Activated naive CD4-positive, alpha-beta T cell treated with anti-CD3 and anti-CD28 coated beads for 36 hours (primary cell): Measurements from ENCODE around the gene KRT83. TPM values are rescaled to one million over a fixed set of nuclear protein-coding genes. Genes with fewer than 3 reads are reported as not detected.
"Not testable (repeated sequence)": the region's sequence is repeated elsewhere in the genome, so short reads cannot be mapped to it uniquely, and the experiment has no call there.

Experiments used
- CTCF ChIA-PET: fragments of 350-600 bp; sonication (Branson Sonifier 250); formaldehyde crosslinking; loops from one replicate; lab custom pipeline; 2021; ENCODE audit warnings: antibody characterized with exemption; lab: Charles Lee
- DNase-seq: peaks from one replicate; pipeline ENCODE4 v3.0.0-alpha.2; 2020
- H3K27ac Mint-ChIP-seq: one replicate; pipeline ENCODE4 v1.8.0; 2021; ENCODE audit warnings: mild to moderate bottlenecking, mixed read lengths
- H3K27me3 Mint-ChIP-seq: one replicate; pipeline ENCODE4 v1.8.0; 2021; ENCODE audit warnings: low read depth, mixed read lengths
- H3K36me3 Mint-ChIP-seq: one replicate; pipeline ENCODE4 v1.8.0; 2021; ENCODE audit warnings: low read depth, mixed read lengths
- H3K4me1 Mint-ChIP-seq: one replicate; pipeline ENCODE4 v1.8.0; 2021; ENCODE audit warnings: low read depth, mixed read lengths
- H3K4me3 Mint-ChIP-seq: one replicate; pipeline ENCODE4 v1.8.0; 2021; ENCODE audit warnings: mild to moderate bottlenecking, moderate library complexity, mixed read lengths
- H3K9me3 Mint-ChIP-seq: one replicate; pipeline ENCODE4 v1.8.0; 2021; ENCODE audit warnings: mixed read lengths
- intact Hi-C: fragments of 100-400 bp; cut with micrococcal nuclease; formaldehyde crosslinking; loops from one replicate; pipeline ENCODE4 v1.15.1; 2023
- total RNA-seq, 2 experiments: library from RNA; stranded (reverse); gene quantifications; one replicate each; pipeline ENCODE4 v1.2.3, GENCODE V29; 2021

The KRT83 gene
- total RNA-seq, 2 experiments from 2014 or later, result not detected

GRCh38 chr12:52287816-52288805 lies 33.1 kb downstream of the KRT83 start:
- H3K4me3 Mint-ChIP-seq, H3K27me3 Mint-ChIP-seq, H3K36me3 Mint-ChIP-seq, H3K27ac Mint-ChIP-seq, H3K9me3 Mint-ChIP-seq, H3K4me1 Mint-ChIP-seq, intact Hi-C loops, DNase-seq, CTCF ChIA-PET: not testable (repeated sequence)

GRCh38 chr12:52286857-52287785 lies 34.1 kb downstream of the KRT83 start:
- CTCF ChIA-PET, result interaction anchor here (1.2 to 2.2 kb wide), 3 partner anchors 9 to 40 kb away, joined by 3 to 5 read pairs (median 4); no protein-coding TSS in a partner anchor
- H3K4me1 Mint-ChIP-seq, H3K36me3 Mint-ChIP-seq, H3K27me3 Mint-ChIP-seq, DNase-seq, H3K27ac Mint-ChIP-seq, H3K9me3 Mint-ChIP-seq, H3K4me3 Mint-ChIP-seq, intact Hi-C loops: not testable (repeated sequence)

DNA sequence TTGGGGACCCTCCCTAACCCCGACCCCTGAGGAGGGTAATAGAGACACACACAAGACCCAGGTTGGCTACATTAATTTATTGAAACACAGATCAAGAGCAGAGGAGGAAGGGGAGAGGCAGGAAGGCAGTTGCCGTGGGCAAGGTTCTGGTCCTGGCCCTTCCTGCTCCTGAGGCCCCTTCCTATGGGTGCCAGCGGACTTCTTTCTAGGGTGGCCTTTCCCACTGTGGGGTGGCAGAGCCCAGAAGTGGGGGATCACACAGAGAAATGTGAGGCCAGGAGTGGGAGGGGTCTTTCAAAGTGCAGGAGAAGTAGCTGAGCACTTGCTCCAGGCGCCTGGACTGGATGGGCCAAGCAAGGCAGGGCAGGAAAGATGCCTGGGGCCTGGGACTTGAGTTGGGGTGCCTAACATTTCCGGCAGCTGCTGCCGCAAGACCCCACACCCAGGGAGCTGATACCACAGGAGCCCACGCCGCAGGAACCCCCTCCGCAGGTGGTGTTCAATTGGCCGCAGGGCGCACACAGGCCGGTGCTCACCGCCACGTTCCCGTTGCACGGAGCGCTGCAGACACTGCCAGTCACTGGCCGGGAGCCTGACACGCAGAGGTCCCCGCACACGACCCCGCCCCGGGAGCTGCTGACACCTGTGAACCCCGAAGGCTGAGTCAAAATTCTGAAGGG lies 35.2 kb downstream of the KRT83 start:
- Mint-ChIP-seq H3K27me3 (no peaks in the 10 kb centered on the region), H3K36me3 (no peaks in the 10 kb centered on the region), H3K27ac (no peak overlapping the region), H3K4me3 (no peak overlapping the region), H3K4me1 (peaks cover 7% of the 10 kb centered on the region), H3K9me3 (no peaks in the 10 kb centered on the region)
- intact Hi-C loops, result no loop called here
- DNase-seq, result no peak
- CTCF ChIA-PET, result interaction anchor here (1.2 to 2.2 kb wide), 4 partner anchors 8 to 41 kb away, joined by 3 to 5 read pairs (median 4); no protein-coding TSS in a partner anchor

- no peak overlapping the region for H3K27ac Mint-ChIP-seq
- CTCF ChIA-PET, result interaction anchor here (1.2 to 2.2 kb wide), 2 partner anchors 33 to 42 kb away, joined by 3 to 5 read pairs; no protein-coding TSS in a partner anchor
- DNase-seq, result no peak
- intact Hi-C loops, result no loop called here
- peaks cover 7% of the 10 kb centered on the region for H3K4me1 Mint-ChIP-seq
- no peaks in the 10 kb centered on the region for H3K9me3 Mint-ChIP-seq
- H3K36me3 Mint-ChIP-seq, result no peaks in the 10 kb centered on the region
- no peaks in the 10 kb centered on the region for H3K27me3 Mint-ChIP-seq
- no peak overlapping the region for H3K4me3 Mint-ChIP-seq
Measured at GRCh38 chr12:52285172-52285745, 35.9 kb downstream of the KRT83 start.

- CTCF ChIA-PET, result no interaction called here
- Mint-ChIP-seq H3K36me3 (no peaks in the 10 kb centered on the region), H3K27me3 (peaks cover 4% of the 10 kb centered on the region), H3K4me3 (no peak overlapping the region), H3K27ac (no peak overlapping the region), H3K4me1 (peaks cover 7% of the 10 kb centered on the region), H3K9me3 (no peaks in the 10 kb centered on the region)
- intact Hi-C loops, result no loop called here
- DNase-seq, result no peak
Measured at GRCh38 chr12:52284562-52285171, 36.5 kb downstream of the KRT83 start.

GRCh38 chr12:52280796-52281560 lies 40.2 kb downstream of the KRT83 start:
- no peaks in the 10 kb centered on the region for H3K36me3 Mint-ChIP-seq
- intact Hi-C loops, result no loop called here
- H3K27me3 Mint-ChIP-seq, result peaks cover 12% of the 10 kb centered on the region
- peaks cover 3% of the 10 kb centered on the region for H3K4me1 Mint-ChIP-seq
- H3K9me3 Mint-ChIP-seq, result no peaks in the 10 kb centered on the region
- CTCF ChIA-PET, result interaction anchor here (1.0 to 4.2 kb wide), 4 partner anchors 9 to 59 kb away, joined by 3 to 29 read pairs (median 8); no protein-coding TSS in a partner anchor
- DNase-seq, result no peak
- H3K4me3 Mint-ChIP-seq, result no peak overlapping the region
- no peak overlapping the region for H3K27ac Mint-ChIP-seq

GRCh38 chr12:52280319-52280795 lies 40.8 kb downstream of the KRT83 start:
- CTCF ChIA-PET, result interaction anchor here (1.0 to 4.2 kb wide), 7 partner anchors 9 to 123 kb away, joined by 3 to 29 read pairs (median 8); no protein-coding TSS in a partner anchor
- intact Hi-C loops, result no loop called here
- Mint-ChIP-seq H3K4me3 (no peak overlapping the region), H3K4me1 (peaks cover 3% of the 10 kb centered on the region), H3K27ac (no peak overlapping the region), H3K9me3 (no peaks in the 10 kb centered on the region), H3K36me3 (no peaks in the 10 kb centered on the region), H3K27me3 (peaks cover 12% of the 10 kb centered on the region)
- DNase-seq, result no peak

DNA sequence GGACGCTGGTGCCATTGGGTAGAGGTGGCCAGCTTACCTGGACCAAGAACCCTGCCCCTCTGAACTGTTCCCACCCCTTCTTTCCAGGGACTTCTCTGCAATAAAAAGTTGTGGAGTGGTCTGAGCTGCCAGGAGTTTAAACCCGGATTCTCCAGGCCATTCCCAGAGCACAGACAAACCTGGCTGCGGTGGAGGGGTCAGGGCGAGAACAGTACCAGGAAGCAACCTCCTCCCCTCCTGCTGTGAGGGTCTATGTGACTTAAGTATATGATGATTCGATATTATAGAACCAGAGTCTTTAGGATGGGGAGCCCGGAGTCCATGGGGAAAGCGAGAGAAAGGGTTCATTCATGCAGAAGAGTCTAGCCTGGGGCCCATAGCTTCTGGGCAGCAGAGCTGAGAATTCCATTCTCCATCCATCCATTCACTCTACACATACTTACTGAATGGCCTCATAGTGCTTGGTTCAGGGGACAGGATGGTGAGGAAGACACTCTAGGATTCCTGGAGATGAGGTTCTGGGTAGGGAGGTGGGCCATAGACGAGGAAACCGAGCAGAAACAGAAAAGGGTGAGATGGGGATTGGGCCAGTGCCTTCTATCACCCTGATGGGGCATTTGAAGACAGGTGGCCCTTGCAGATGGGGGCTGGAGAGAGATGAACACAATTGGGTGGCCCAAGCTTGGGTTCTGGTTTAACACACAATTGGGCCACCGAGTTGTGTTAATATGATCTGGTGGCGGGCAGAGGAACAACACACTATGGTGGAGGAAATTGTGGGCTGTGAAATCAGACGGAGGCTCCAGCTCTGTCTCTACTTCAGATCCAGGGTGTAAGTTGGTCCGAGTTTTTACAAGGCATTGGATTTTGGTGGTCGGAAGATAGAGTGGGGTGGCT lies 41.5 kb downstream of the KRT83 start:
- no peaks in the 10 kb centered on the region for H3K9me3 Mint-ChIP-seq
- no peak for DNase-seq
- no peaks in the 10 kb centered on the region for H3K36me3 Mint-ChIP-seq
- peaks cover 3% of the 10 kb centered on the region for H3K4me1 Mint-ChIP-seq
- no peak overlapping the region for H3K27ac Mint-ChIP-seq
- CTCF ChIA-PET, result interaction anchor here (0.5 to 4.2 kb wide), 43 partner anchors 8 to 1948 kb away, joined by 3 to 29 read pairs (median 3); partner anchors contain the start of gene KRT83
- peaks cover 12% of the 10 kb centered on the region for H3K27me3 Mint-ChIP-seq
- intact Hi-C loops, result loop anchor here (2.0 kb wide), 2 partner anchors 57 to 123 kb away; no protein-coding TSS in a partner anchor
- H3K4me3 Mint-ChIP-seq, result no peak overlapping the region

DNA sequence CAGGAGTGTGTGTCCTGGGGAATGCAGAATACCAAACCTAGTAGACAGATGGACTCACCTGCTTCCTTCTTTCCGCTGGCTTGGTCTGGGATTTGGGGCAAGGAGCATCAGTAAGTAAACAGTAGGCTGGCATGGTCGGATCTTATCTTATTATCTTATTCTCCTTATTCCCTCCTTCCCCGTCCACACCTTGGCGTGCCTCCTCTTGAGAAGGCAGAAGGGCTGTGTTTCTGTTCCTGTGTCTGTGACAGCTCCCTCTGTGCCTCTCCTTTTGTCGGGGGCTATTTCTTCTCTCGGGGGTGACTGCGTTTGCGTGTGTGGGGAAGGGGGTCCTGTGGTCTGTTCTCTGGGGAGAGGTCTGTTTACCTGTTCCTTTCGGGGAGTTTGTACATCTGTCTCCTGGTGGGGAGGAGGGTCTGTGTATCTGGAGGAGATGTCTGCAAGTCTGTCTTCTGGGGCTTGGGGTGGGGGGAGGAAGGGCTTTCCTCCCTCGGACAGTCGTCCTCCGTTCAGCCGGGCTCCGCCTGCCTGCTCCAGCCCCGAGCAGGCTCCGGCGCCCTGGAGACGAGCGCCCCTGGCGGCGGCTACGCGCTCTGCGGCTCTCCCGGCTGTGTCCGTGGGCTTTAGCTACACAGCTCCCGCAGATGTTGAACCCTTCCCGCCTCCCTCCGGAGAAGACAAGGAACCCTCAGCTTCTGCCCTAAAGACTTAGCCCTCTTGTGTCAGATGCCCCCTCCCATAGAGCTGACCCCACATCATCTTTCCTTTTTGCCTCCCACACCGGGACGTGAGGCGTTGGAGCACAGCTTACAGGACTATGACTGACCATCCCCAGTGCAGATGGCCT lies 42.4 kb downstream of the KRT83 start:
- intact Hi-C loops, result loop anchor here (2.0 kb wide), 2 partner anchors 56 to 122 kb away; no protein-coding TSS in a partner anchor
- Mint-ChIP-seq H3K9me3 (no peaks in the 10 kb centered on the region), H3K27ac (no peak overlapping the region), H3K36me3 (no peaks in the 10 kb centered on the region), H3K4me1 (peaks cover 3% of the 10 kb centered on the region), H3K4me3 (no peak overlapping the region), H3K27me3 (peaks cover 12% of the 10 kb centered on the region)
- CTCF ChIA-PET, result interaction anchor here (0.6 to 4.2 kb wide), 44 partner anchors 8 to 1948 kb away, joined by 3 to 29 read pairs (median 3); partner anchors contain the start of genes KRT80 and KRT83
- peak; percentile 78 for DNase-seq
